DOHH2 (cell line): ENCODE results near the gene ZNF296.
A peak's percentile ranks its signal among the peaks of the same experiment; 100 is the strongest.

Experiments used
- H3F3A ChIP-seq: fragments of 200-600 bp; sonication (generic), shearing (Covaris generic); 2 replicates; pipeline ENCODE4 v1.6.0; 2016; ENCODE audit warnings: antibody characterized with exemption, mild to moderate bottlenecking; ENCODE audit not compliant: control insufficient read depth, insufficient read depth
- H3K27ac ChIP-seq: fragments of 200-600 bp; sonication (generic); 2 replicates; pipeline ENCODE4 v1.5.1; 2014; ENCODE audit warnings: low read depth, mild to moderate bottlenecking, low read length, moderate library complexity
- H3K27me3 ChIP-seq: fragments of 200-600 bp; sonication (generic); 2 replicates; pipeline ENCODE4 v1.6.1; 2014; ENCODE audit warnings: mild to moderate bottlenecking, low read length, mixed read lengths; ENCODE audit not compliant: control insufficient read depth
- H3K36me3 ChIP-seq: fragments of 200-600 bp; sonication (generic); 2 replicates; pipeline ENCODE4 v1.6.1; 2014; ENCODE audit warnings: mild to moderate bottlenecking, low read length, moderate library complexity, mixed read lengths; ENCODE audit not compliant: control insufficient read depth
- H3K4me1 ChIP-seq: fragments of 200-600 bp; sonication (generic); 2 replicates; pipeline ENCODE4 v1.6.1; 2014; ENCODE audit warnings: mild to moderate bottlenecking, low read length, mixed read lengths; ENCODE audit not compliant: control insufficient read depth
- H3K4me2 ChIP-seq: fragments of 200-600 bp; sonication (generic); 2 replicates; pipeline ENCODE4 v1.6.0; 2014; ENCODE audit warnings: mild to moderate bottlenecking, low read length, moderate library complexity
- H3K4me3 ChIP-seq: fragments of 200-600 bp; sonication (generic); 2 replicates; pipeline ENCODE4 v1.5.1; 2014; ENCODE audit warnings: mild to moderate bottlenecking, low read length, mixed read lengths
- H3K79me2 ChIP-seq: fragments of 200-600 bp; sonication (generic); 2 replicates; pipeline ENCODE4 v1.6.1; 2014; ENCODE audit warnings: mild to moderate bottlenecking, low read length, mixed read lengths; ENCODE audit not compliant: control insufficient read depth
- H3K9me2 ChIP-seq: fragments of 200-600 bp; sonication (generic); replicated peaks from 2 replicates; pipeline ENCODE4 v1.6.1; 2014; ENCODE audit warnings: mild to moderate bottlenecking, low read length, mixed read lengths; ENCODE audit not compliant: control insufficient read depth
- H3K9me3 ChIP-seq: fragments of 200-600 bp; sonication (generic); 2 replicates; pipeline ENCODE4 v1.6.1; 2014; ENCODE audit warnings: antibody characterized with exemption, low read length, mixed read lengths; ENCODE audit not compliant: control insufficient read depth, insufficient read depth
- H4K20me1 ChIP-seq: fragments of 200-600 bp; sonication (generic); 2 replicates; pipeline ENCODE4 v1.6.0; 2014; ENCODE audit warnings: low read depth, mild to moderate bottlenecking, antibody characterized with exemption, low read length, moderate library complexity; ENCODE audit not compliant: control insufficient read depth, insufficient read depth
- CTCF ChIP-seq: fragments of 200-600 bp; sonication (generic); IDR thresholded peaks from one replicate; pipeline ENCODE4 v1.5.1; 2014; ENCODE audit warnings: antibody characterized with exemption, mild to moderate bottlenecking, low read depth, low read length; ENCODE audit not compliant: poor library complexity, severe bottlenecking
- EZH2phosphoT487 ChIP-seq: fragments of 200-600 bp; sonication (generic); IDR thresholded peaks from 2 replicates; pipeline ENCODE4 v1.6.1; 2017; ENCODE audit warnings: borderline replicate concordance, mild to moderate bottlenecking, antibody characterized with exemption, low read length, moderate library complexity, mixed read lengths

Gene ZNF296

GRCh38 chr19:45071969-45072790 lies 4.1 kb downstream of the ZNF296 start:
- Histone ChIP-seq H3K4me2 (no peak overlapping the region), H3K9me3 (no peaks in the 10 kb centered on the region), H3K36me3 (peaks cover 81% of the 10 kb centered on the region), H3K79me2 (peaks cover 67% of the 10 kb centered on the region), H4K20me1 (peaks cover 14% of the 10 kb centered on the region), H3K27me3 (no peaks in the 10 kb centered on the region), H3K4me3 (no peak overlapping the region), H3K27ac (no peak overlapping the region; the same call in 1 of the 2 replicates), H3K4me1 (peaks cover 56% of the 10 kb centered on the region), H3F3A (peaks cover 27% of the 10 kb centered on the region), H3K9me2 (no peaks in the 10 kb centered on the region)
- TF ChIP-seq CTCF (no peak), EZH2phosphoT487 (no peak)

DNA sequence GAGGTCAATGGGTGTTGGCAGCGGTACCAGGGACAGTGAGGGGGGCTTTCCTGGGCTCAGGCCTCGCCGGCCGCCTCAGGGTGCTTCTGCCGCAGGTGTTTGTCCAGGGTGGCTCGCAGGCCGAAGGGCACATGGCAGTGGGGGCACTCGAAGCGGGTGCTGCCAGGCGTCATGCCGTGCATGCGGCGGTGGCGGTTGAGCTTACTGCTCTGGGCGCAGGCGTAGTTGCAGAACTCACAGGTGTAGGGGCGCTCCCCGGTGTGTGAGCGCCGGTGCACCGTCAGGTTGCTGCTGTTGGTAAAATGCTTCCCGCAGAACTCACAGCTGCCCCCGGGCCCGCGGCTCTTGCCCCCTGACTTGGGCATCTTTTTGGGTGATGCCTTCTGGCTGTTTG lies 4.7 kb downstream of the ZNF296 start:
- Histone ChIP-seq H3K9me3 (no peaks in the 10 kb centered on the region), H3K4me2 (0 out of 2 replicates have a peak overlapping the region, but pooled peaks have one; percentile 8)

DNA sequence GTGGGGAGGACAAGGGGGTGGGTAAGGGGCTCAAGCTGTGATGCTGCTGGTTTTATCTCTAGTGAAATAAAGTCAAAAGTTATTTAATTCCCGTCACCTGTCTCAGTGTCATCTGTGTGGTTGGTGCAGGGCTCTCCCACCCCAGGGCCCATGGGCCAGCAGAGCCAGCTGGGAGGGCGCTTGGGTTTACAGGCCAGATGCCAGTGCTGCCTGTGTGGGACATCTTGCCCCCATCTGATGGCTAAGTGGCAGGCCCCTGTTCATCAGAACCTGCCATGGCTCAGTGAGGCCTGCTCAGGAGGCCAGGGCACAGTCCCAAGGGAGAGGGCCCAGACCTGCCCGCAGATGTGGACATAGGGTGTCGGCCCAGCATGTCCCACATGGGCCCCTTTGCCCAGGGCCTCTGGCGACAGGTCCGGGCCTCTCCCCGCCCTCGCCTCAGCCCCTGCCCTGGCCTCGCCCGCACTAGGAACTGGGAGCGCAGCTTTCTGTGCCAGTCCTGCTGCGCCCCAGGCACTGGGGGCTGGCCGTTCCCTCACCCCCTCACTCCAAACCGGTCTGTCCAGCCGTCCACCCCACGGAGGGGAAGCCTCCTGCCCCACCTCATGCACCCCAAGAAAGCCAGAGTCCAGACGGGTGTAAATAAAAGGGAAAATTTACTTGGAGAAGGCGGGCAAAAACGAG lies 5.3 kb downstream of the ZNF296 start:
- Histone ChIP-seq H3K4me1 (peaks cover 49% of the 10 kb centered on the region), H4K20me1 (peaks cover 14% of the 10 kb centered on the region), H3K27me3 (no peaks in the 10 kb centered on the region), H3K9me3 (no peaks in the 10 kb centered on the region), H3K36me3 (peaks cover 84% of the 10 kb centered on the region), H3K4me3 (no peak overlapping the region), H3K79me2 (peaks cover 59% of the 10 kb centered on the region), H3K27ac (peak overlapping the region; percentile 5; the same call in 1 of the 2 replicates), H3F3A (peaks cover 22% of the 10 kb centered on the region), H3K9me2 (no peaks in the 10 kb centered on the region), H3K4me2 (0 out of 2 replicates have a peak overlapping the region, but pooled peaks have one; percentile 8)
- TF ChIP-seq CTCF = no peak
- TF ChIP-seq EZH2phosphoT487 = no peak

More for the DNA sequence above, 4.7 kb downstream of the ZNF296 start:
- Histone ChIP-seq H3K36me3 (peaks cover 85% of the 10 kb centered on the region), H3K27me3 (no peaks in the 10 kb centered on the region), H3K9me2 (no peaks in the 10 kb centered on the region), H3K27ac (no peak overlapping the region), H3K4me1 (peaks cover 50% of the 10 kb centered on the region), H3K4me3 (no peak overlapping the region), H4K20me1 (peaks cover 14% of the 10 kb centered on the region), H3F3A (peaks cover 22% of the 10 kb centered on the region), H3K79me2 (peaks cover 64% of the 10 kb centered on the region)
- TF ChIP-seq EZH2phosphoT487 (no peak), CTCF (no peak)
